A673 (cell line): Measurements from ENCODE around the gene TBC1D9B.

ENCODE experiments used
- EZH2 ChIP-seq: fragments of 200-600 bp; sonication (generic); IDR thresholded peaks from 2 replicates; pipeline ENCODE4 v1.6.1; 2017; ENCODE audit warnings: borderline replicate concordance, low read depth, mild to moderate bottlenecking, mixed read lengths, antibody characterized with exemption, low read length; ENCODE audit not compliant: poor library complexity, severe bottlenecking
- TF ChIP-seq, protein P1 (sequence below): fragments of 300-800, 200-600 bp; sonication (generic); conservative IDR thresholded peaks from 2 replicates; pipeline ENCODE4 v1.5.1; 2017; ENCODE audit warnings: low read depth, mild to moderate bottlenecking, antibody characterized with exemption, low read length, moderate library complexity, mixed read lengths

DNA sequence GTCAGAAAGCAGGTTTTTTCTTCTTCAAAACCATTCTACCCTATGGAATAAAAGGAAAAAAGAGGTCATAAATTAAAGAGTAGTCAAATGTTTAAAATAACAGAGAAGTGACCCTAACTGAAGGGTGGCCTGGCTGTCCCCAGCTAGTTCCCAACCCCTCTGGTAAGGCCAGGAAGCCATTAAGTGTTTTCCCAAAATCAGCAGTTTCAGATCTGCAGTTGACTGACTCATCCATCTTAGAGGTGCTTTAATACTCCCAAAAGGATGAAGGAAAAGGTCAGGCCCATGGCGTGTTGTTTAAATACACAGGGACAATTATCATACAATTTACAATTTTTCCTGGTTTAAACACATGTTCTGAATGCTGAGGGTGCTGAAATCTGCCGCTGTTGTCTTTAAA lies 47.9 kb upstream of the TBC1D9B start:
- TF ChIP-seq, protein P1, sequence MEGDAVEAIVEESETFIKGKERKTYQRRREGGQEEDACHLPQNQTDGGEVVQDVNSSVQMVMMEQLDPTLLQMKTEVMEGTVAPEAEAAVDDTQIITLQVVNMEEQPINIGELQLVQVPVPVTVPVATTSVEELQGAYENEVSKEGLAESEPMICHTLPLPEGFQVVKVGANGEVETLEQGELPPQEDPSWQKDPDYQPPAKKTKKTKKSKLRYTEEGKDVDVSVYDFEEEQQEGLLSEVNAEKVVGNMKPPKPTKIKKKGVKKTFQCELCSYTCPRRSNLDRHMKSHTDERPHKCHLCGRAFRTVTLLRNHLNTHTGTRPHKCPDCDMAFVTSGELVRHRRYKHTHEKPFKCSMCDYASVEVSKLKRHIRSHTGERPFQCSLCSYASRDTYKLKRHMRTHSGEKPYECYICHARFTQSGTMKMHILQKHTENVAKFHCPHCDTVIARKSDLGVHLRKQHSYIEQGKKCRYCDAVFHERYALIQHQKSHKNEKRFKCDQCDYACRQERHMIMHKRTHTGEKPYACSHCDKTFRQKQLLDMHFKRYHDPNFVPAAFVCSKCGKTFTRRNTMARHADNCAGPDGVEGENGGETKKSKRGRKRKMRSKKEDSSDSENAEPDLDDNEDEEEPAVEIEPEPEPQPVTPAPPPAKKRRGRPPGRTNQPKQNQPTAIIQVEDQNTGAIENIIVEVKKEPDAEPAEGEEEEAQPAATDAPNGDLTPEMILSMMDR, result no peak
- no peak for TF ChIP-seq EZH2
